K562 (cell line): Measurements from ENCODE around the gene HLA-DOA. TPM values are rescaled to one million over a fixed set of nuclear protein-coding genes. Genes with fewer than 3 reads are reported as not detected.

Experiments used
- BRD4 ChIP-seq: fragments of 200-600 bp; sonication (generic); IDR thresholded peaks from 2 replicates; pipeline ENCODE4 v1.6.1; 2017; ENCODE audit warnings: inconsistent platforms
- ELF4 ChIP-seq: fragments of 450-650 bp; formaldehyde crosslinking; IDR thresholded peaks from 2 replicates; pipeline ENCODE4 v1.4.0; 2022; ENCODE audit warnings: missing genetic modification characterization
- HDAC6 ChIP-seq: IDR thresholded peaks from 2 replicates; pipeline ENCODE4 v1.6.1; 2012; ENCODE audit warnings: low read depth, mild to moderate bottlenecking, control low read depth, inconsistent platforms, low read length, moderate library complexity
- KHSRP ChIP-seq: fragments of 450-650 bp; IDR thresholded peaks from 2 replicates; pipeline ENCODE4 v1.6.1; 2017
- MAFF ChIP-seq: IDR thresholded peaks from 2 replicates; pipeline ENCODE4 v1.6.1; 2012; ENCODE audit warnings: low read length, improper control_type of control experiment
- MGA ChIP-seq: fragments of 450-650 bp; IDR thresholded peaks from 2 replicates; pipeline ENCODE4 v1.6.1; 2016; ENCODE audit warnings: mild to moderate bottlenecking, moderate library complexity
- NR3C1 ChIP-seq: sonication (generic); formaldehyde crosslinking; IDR thresholded peaks from 2 replicates; pipeline ENCODE4 v1.8.1; 2022; ENCODE audit warnings: missing genetic modification reagents
- PBX2 ChIP-seq, 2 experiments: IDR thresholded peaks in 1 of 2; conservative IDR thresholded peaks in 1 of 2; 2 replicates each; pipeline ENCODE4 v1.6.1; 2016; ENCODE audit warnings: low read depth in 2 of 2, mild to moderate bottlenecking in 1 of 2, missing compliant biosample characterization in 1 of 2, missing genetic modification characterization in 1 of 2, moderate library complexity in 1 of 2
- PHF8 ChIP-seq: fragments of 200-600 bp; sonication (generic); IDR thresholded peaks from 2 replicates; pipeline ENCODE4 v1.6.1; 2012; ENCODE audit warnings: mixed run types, mild to moderate bottlenecking, inconsistent platforms, low read length, moderate library complexity, borderline replicate concordance
- RBM39 ChIP-seq: fragments of 200-400 bp; formaldehyde crosslinking; optimal IDR thresholded peaks from 2 replicates; pipeline ENCODE3; 2018; ENCODE audit warnings: low read depth, low read length
- XRCC5 ChIP-seq: fragments of 200-400 bp; formaldehyde crosslinking; IDR thresholded peaks from 2 replicates; pipeline ENCODE4 v1.6.1; 2017; ENCODE audit warnings: low read depth, mild to moderate bottlenecking, low read length
- ZC3H8 ChIP-seq: fragments of 450-650 bp; IDR thresholded peaks from 2 replicates; pipeline ENCODE4 v1.6.1; 2017
- ZNF707 ChIP-seq: fragments of 250-450 bp; sonication (Bioruptor Pico); conservative IDR thresholded peaks from 2 replicates; pipeline ENCODE4 v1.8.0; 2022; ENCODE audit warnings: inconsistent platforms, mild to moderate bottlenecking, moderate library complexity
- ZNF76 ChIP-seq: fragments of 250-450 bp; sonication (Bioruptor Pico); IDR thresholded peaks from 2 replicates; pipeline ENCODE4 v1.4.0; 2020; ENCODE audit warnings: mild to moderate bottlenecking, moderate library complexity, borderline replicate concordance
- polyA plus RNA-seq, 8 experiments: library from polyadenylated mRNA; depleted of rRNA in 4 of 8; stranded (reverse) in 5 of 8; unstranded in 3 of 8; fragments of >200 nt; fragmentation: Nextera tagmentation in 2 of 8; fragmentation: Illumina TruSeq in 1 of 8; extraction: Ambion mirVana in 2 of 8; extraction: Trizol in 1 of 8; gene quantifications; 2 replicates each; pipeline versions ENCODE4 v1.2.1 to v1.2.3, GENCODE V29; 2011 to 2014; ENCODE audit warnings: inconsistent platforms in 1 of 8, missing spikeins in 1 of 8
- total RNA-seq, 7 experiments: library from RNA; depleted of rRNA in 6 of 7; stranded (reverse); fragments of >200 nt in 6 of 7; fragmentation: Illumina TruSeq in 2 of 7; extraction: Trizol in 2 of 7; gene quantifications; 2 replicates each; pipeline versions ENCODE4 v1.2.1 to v1.2.3, GENCODE V29; 2011 to 2021; ENCODE audit warnings: low replicate concordance in 1 of 7

Gene HLA-DOA
- total and polyA plus RNA-seq, 9 of the 15 experiments (the other 6 are each of a cell fraction or from before 2014, with no cell fraction given): 0.07 TPM; not detected in 8

GRCh38 chr6:32968867-32969684 lies 40.3 kb downstream of the HLA-DOA start (continued):
- no peak for TF ChIP-seq ZNF707 (CRISPR knock-in tag)
- no peak for TF ChIP-seq MAFF
- peak; percentile 19; the same call in 1 of the 2 replicates for TF ChIP-seq XRCC5
- no peak for TF ChIP-seq ZNF76 (CRISPR knock-in tag)
- TF ChIP-seq BRD4: peak; percentile 98
- no peak for TF ChIP-seq MGA
- TF ChIP-seq KHSRP: no peak
- TF ChIP-seq NR3C1: no peak
- no peak for TF ChIP-seq ELF4 (CRISPR knock-in tag)
- no peak for TF ChIP-seq RBM39
- TF ChIP-seq HDAC6: no peak
- no peak for TF ChIP-seq ZC3H8
- TF ChIP-seq PHF8: no peak; the same call in 1 of the 2 replicates
- TF ChIP-seq PBX2 (CRISPR knock-in tag; IDR thresholded peaks at IDR 0.05; ENCODE audit: low read depth): no peak
- peak; percentile 67 for TF ChIP-seq PBX2 (tag; conservative IDR thresholded peaks at IDR 0.05; ENCODE audit: low read depth)
